Parathyroid adenoma (tissue), 2 donors: ENCODE results near the gene C14orf132.

Experiments used
- H2AFZ ChIP-seq: fragments of 300-600 bp; sonication (generic); one replicate; pipeline ENCODE4 v1.7.0; 2017; ENCODE audit warnings: antibody characterized with exemption, mild to moderate bottlenecking
- H3K27ac ChIP-seq: fragments of 300-600 bp; sonication (generic); one replicate; pipeline ENCODE4 v1.7.0; 2017
- H3K27me3 ChIP-seq: fragments of 300-600 bp; sonication (generic); one replicate; pipeline ENCODE4 v1.7.0; 2017; ENCODE audit warnings: low read length; ENCODE audit not compliant: control insufficient read depth, insufficient read depth
- H3K36me3 ChIP-seq: fragments of 300-600 bp; sonication (generic); one replicate; pipeline ENCODE4 v1.7.0; 2017; ENCODE audit warnings: low read length; ENCODE audit not compliant: control insufficient read depth, insufficient read depth
- H3K4me1 ChIP-seq: fragments of 300-600 bp; sonication (generic); one replicate; pipeline ENCODE4 v1.7.0; 2017; ENCODE audit warnings: control low read depth
- H3K4me2 ChIP-seq: fragments of 300-600 bp; sonication (generic); one replicate; pipeline ENCODE4 v1.7.0; 2017; ENCODE audit warnings: low read length
- H3K4me3 ChIP-seq: fragments of 300-600 bp; sonication (generic); one replicate; pipeline ENCODE4 v1.7.0; 2017; ENCODE audit warnings: low read depth, low read length
- H3K79me2 ChIP-seq: fragments of 300-600 bp; sonication (generic); one replicate; pipeline ENCODE4 v1.7.0; 2017; ENCODE audit warnings: control low read depth
- H3K9ac ChIP-seq: fragments of 300-600 bp; sonication (generic); one replicate; pipeline ENCODE4 v1.7.0; 2017; ENCODE audit warnings: mild to moderate bottlenecking
- H3K9me3 ChIP-seq: fragments of 300-600 bp; sonication (generic); one replicate; pipeline ENCODE4 v1.7.0; 2017; ENCODE audit warnings: low read length; ENCODE audit not compliant: control insufficient read depth
- TF ChIP-seq, protein P1 (sequence below): fragments of 300-600 bp; sonication (generic); IDR thresholded peaks from one replicate; pipeline ENCODE4 v1.7.0; 2017; ENCODE audit warnings: antibody characterized with exemption, mild to moderate bottlenecking
- donor health status: primary hyperparathyroidism.

C14orf132 gene

DNA sequence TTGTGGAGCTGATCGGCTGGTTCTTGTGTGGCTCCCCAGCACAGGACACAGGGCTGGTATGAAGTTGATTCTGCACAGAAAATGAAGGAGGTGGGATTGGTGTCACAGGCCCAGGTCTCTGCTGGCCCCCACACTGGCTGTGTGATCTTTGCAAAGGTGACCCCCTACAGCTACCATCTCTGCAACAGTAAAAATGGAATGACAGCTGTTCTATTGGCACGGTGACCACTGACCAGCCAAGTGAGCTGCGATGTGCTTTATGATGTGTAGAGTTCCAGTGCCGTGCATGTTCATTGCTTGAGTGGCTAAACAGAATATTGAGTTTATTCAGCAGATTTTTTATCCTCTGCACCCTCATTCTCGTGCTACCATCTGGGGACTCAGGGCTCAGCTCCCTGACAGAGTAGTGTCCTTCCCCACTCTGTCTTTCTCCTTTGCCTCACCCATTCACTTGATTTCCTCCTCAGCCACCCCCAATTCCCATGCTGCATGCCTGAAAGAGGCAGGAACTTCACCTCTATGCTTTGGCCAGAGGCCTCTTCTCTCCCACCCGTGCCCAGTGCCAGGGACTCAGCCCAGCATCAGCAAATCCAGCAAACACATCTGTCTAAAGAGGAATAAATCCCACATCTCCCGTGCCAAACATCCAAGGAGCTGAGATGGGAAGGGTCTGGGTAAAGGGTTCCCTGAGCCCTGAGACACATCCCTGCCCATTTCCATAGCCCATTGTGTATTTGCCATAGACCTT lies 21.2 kb downstream of the C14orf132 start:
- no peaks in the 10 kb centered on the region for H3K79me2 ChIP-seq
- no peak overlapping the region for H3K4me2 ChIP-seq
- no peak overlapping the region for H3K4me3 ChIP-seq
- H3K4me1 ChIP-seq = no peaks in the 10 kb centered on the region
- no peaks in the 10 kb centered on the region for H3K27me3 ChIP-seq
- H3K9ac ChIP-seq = no peak overlapping the region
- no peaks in the 10 kb centered on the region for H3K36me3 ChIP-seq
- no peak overlapping the region for H3K27ac ChIP-seq
- no peak overlapping the region for H2AFZ ChIP-seq
- TF ChIP-seq, protein P1, sequence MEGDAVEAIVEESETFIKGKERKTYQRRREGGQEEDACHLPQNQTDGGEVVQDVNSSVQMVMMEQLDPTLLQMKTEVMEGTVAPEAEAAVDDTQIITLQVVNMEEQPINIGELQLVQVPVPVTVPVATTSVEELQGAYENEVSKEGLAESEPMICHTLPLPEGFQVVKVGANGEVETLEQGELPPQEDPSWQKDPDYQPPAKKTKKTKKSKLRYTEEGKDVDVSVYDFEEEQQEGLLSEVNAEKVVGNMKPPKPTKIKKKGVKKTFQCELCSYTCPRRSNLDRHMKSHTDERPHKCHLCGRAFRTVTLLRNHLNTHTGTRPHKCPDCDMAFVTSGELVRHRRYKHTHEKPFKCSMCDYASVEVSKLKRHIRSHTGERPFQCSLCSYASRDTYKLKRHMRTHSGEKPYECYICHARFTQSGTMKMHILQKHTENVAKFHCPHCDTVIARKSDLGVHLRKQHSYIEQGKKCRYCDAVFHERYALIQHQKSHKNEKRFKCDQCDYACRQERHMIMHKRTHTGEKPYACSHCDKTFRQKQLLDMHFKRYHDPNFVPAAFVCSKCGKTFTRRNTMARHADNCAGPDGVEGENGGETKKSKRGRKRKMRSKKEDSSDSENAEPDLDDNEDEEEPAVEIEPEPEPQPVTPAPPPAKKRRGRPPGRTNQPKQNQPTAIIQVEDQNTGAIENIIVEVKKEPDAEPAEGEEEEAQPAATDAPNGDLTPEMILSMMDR = no peak
- no peaks in the 10 kb centered on the region for H3K9me3 ChIP-seq

DNA sequence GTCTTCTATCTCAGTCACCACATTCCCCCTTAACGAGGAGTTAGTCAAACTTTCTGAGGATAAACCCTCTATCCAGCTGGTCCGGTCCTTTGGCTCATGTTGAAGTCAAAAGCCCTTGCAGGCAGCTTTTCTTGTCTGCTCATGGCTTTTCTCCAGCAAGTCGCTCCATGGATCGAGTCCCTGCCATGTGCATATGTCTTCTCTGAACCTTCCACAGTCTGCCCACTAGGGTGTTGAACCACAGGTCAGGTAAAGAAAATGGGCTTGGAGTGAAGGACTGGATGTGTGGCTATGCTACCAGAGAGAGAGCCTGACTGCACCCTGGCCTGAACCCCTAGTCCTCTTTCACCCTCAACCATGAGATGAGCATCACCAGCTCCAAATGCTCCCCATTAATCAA lies 22.8 kb downstream of the C14orf132 start:
- Histone ChIP-seq H3K79me2 (no peaks in the 10 kb centered on the region), H3K27me3 (no peaks in the 10 kb centered on the region), H3K4me2 (no peak overlapping the region), H3K36me3 (no peaks in the 10 kb centered on the region), H2AFZ (no peak overlapping the region), H3K4me3 (no peak overlapping the region), H3K27ac (no peak overlapping the region), H3K9me3 (no peaks in the 10 kb centered on the region), H3K4me1 (no peaks in the 10 kb centered on the region), H3K9ac (no peak overlapping the region)
- TF ChIP-seq, protein P1 = no peak

DNA sequence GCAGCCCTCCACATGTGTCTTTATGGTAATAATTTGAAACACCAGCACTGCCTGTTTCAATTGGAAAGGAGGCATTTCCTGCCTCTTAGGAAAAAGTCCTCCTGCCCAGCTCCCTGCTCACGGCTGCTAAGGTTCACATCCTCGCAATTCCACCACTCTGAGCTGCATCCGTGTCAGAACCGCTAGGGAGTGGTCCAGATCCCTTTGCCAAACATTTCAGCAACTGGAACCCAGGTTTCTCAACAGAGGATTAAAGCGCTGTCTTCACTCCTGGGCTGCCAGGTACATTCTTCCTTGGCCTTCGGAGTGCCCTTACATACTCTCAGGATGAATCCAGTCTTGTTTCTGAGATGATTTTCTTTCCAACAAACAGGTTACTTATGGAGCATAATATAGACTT lies 23.3 kb downstream of the C14orf132 start:
- H3K79me2 ChIP-seq = no peaks in the 10 kb centered on the region
- no peak overlapping the region for H2AFZ ChIP-seq
- H3K36me3 ChIP-seq = no peaks in the 10 kb centered on the region
- H3K4me1 ChIP-seq = no peaks in the 10 kb centered on the region
- H3K4me3 ChIP-seq = no peak overlapping the region
- H3K27ac ChIP-seq = no peak overlapping the region
- H3K9ac ChIP-seq = no peak overlapping the region
- H3K4me2 ChIP-seq = no peak overlapping the region
- H3K9me3 ChIP-seq = no peaks in the 10 kb centered on the region
- TF ChIP-seq, protein P1 = no peak
- no peaks in the 10 kb centered on the region for H3K27me3 ChIP-seq

DNA sequence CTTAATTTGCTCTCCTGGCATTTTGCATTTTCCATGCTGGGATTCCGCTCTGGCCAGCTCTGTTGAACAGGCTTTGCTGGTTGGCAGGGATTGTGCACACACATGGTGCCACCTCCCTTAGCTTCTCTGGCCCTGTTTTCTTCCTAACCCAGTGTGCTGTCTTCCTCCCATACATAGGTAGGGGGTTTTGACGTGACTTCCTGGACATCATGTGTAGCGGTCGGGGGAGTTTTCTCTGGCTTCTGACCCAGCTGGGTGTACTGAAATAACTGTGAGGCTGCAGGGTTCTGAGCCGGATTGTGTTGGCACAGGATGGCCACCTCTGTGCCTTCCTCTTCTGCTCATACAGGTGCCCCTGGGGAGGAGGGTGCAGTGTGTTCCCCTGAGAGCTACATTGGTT lies 25.7 kb downstream of the C14orf132 start:
- no peaks in the 10 kb centered on the region for H3K9me3 ChIP-seq
- no peak overlapping the region for H3K4me3 ChIP-seq
- no peaks in the 10 kb centered on the region for H3K27me3 ChIP-seq
- no peak overlapping the region for H3K9ac ChIP-seq
- no peak overlapping the region for H3K4me2 ChIP-seq
- no peaks in the 10 kb centered on the region for H3K36me3 ChIP-seq
- no peak overlapping the region for H3K27ac ChIP-seq
- no peak overlapping the region for H2AFZ ChIP-seq
- H3K79me2 ChIP-seq = no peaks in the 10 kb centered on the region
- TF ChIP-seq, protein P1 = no peak
- H3K4me1 ChIP-seq = no peaks in the 10 kb centered on the region
